Mesothelial cell of epicardium (in vitro differentiated cells): ENCODE data around the gene PRKACA. TPM values are rescaled to one million over a fixed set of nuclear protein-coding genes. Genes with fewer than 3 reads are reported as not detected.

Experiments
- DNase-seq, 2 experiments: peaks; one replicate each; pipeline ENCODE4 v3.0.0; 2021; ENCODE audit warnings: low spot score in 2 of 2; ENCODE audit not compliant: unreplicated experiment in 2 of 2
- H3K27ac Mint-ChIP-seq: 2 replicates; pipeline ENCODE4 v1.8.0; 2021; ENCODE audit warnings: mixed read lengths
- H3K27me3 Mint-ChIP-seq: 2 replicates; pipeline ENCODE4 v1.8.0; 2021; ENCODE audit warnings: low read depth, mixed read lengths
- H3K36me3 Mint-ChIP-seq: 2 replicates; pipeline ENCODE4 v1.8.0; 2021; ENCODE audit warnings: mixed read lengths
- H3K4me1 Mint-ChIP-seq: 2 replicates; pipeline ENCODE4 v1.8.0; 2021; ENCODE audit warnings: mixed read lengths
- H3K4me3 Mint-ChIP-seq: 2 replicates; pipeline ENCODE4 v1.8.0; 2021; ENCODE audit warnings: mild to moderate bottlenecking, moderate library complexity, mixed read lengths
- H3K9me3 Mint-ChIP-seq: 2 replicates; pipeline ENCODE4 v1.8.0; 2021; ENCODE audit warnings: mixed read lengths
- CTCF ChIP-seq: fragments of 200-600 bp; sonication (generic); IDR thresholded peaks from one replicate; pipeline ENCODE4 v1.5.0; 2021; ENCODE audit warnings: antibody characterized with exemption; ENCODE audit not compliant: unreplicated experiment
- total RNA-seq: library from RNA; stranded (reverse); gene quantifications from 3 replicates; pipeline ENCODE4 v1.2.1, GENCODE V29; 2021

PRKACA gene
- total RNA-seq, 1 donor from 2014 or later = 80.9 TPM

- peaks cover 51% of the 10 kb centered on the region for H3K27me3 Mint-ChIP-seq
- H3K4me1 Mint-ChIP-seq = peaks cover 10% of the 10 kb centered on the region
- no peak for TF ChIP-seq CTCF
- no peaks in the 10 kb centered on the region for H3K9me3 Mint-ChIP-seq
- H3K4me3 Mint-ChIP-seq = peak overlapping the region; percentile 11
- DNase-seq = no peak
- H3K36me3 Mint-ChIP-seq = no peaks in the 10 kb centered on the region
- H3K27ac Mint-ChIP-seq = no peak overlapping the region
Measured at GRCh38 chr19:14058182-14059092, 59.1 kb downstream of the PRKACA start.

GRCh38 chr19:14056741-14057356 lies 60.7 kb downstream of the PRKACA start:
- no peak overlapping the region for H3K27ac Mint-ChIP-seq
- H3K4me1 Mint-ChIP-seq = peaks cover 8% of the 10 kb centered on the region
- no peak for TF ChIP-seq CTCF
- DNase-seq = no peak
- peak overlapping the region; percentile 42 for H3K4me3 Mint-ChIP-seq
- peaks cover 5% of the 10 kb centered on the region for H3K36me3 Mint-ChIP-seq
- H3K27me3 Mint-ChIP-seq = peaks cover 51% of the 10 kb centered on the region
- H3K9me3 Mint-ChIP-seq = no peaks in the 10 kb centered on the region

GRCh38 chr19:14056069-14056666 lies 61.4 kb downstream of the PRKACA start:
- H3K4me3 Mint-ChIP-seq = peak overlapping the region; percentile 42
- no peak for DNase-seq
- peaks cover 3% of the 10 kb centered on the region for H3K4me1 Mint-ChIP-seq
- H3K9me3 Mint-ChIP-seq = no peaks in the 10 kb centered on the region
- peaks cover 49% of the 10 kb centered on the region for H3K27me3 Mint-ChIP-seq
- H3K36me3 Mint-ChIP-seq = peaks cover 5% of the 10 kb centered on the region
- TF ChIP-seq CTCF = no peak
- H3K27ac Mint-ChIP-seq = no peak overlapping the region

GRCh38 chr19:14055396-14055795 lies 62.2 kb downstream of the PRKACA start:
- no peak for DNase-seq
- Mint-ChIP-seq H3K36me3 (peaks cover 6% of the 10 kb centered on the region), H3K9me3 (no peaks in the 10 kb centered on the region), H3K27ac (no peak overlapping the region), H3K27me3 (peaks cover 49% of the 10 kb centered on the region), H3K4me3 (no peak overlapping the region), H3K4me1 (peaks cover 3% of the 10 kb centered on the region)
- no peak for TF ChIP-seq CTCF

GRCh38 chr19:14054721-14055120 lies 62.8 kb downstream of the PRKACA start:
- Mint-ChIP-seq H3K27ac (no peak overlapping the region), H3K27me3 (peaks cover 44% of the 10 kb centered on the region), H3K36me3 (peaks cover 8% of the 10 kb centered on the region), H3K9me3 (no peaks in the 10 kb centered on the region), H3K4me3 (no peak overlapping the region), H3K4me1 (peaks cover 3% of the 10 kb centered on the region)
- no peak for DNase-seq
- no peak for TF ChIP-seq CTCF
